Naive thymus-derived CD4-positive, alpha-beta T cell (primary cell): Measurements from ENCODE around the gene RUFY3. TPM values are rescaled to one million over a fixed set of nuclear protein-coding genes. Genes with fewer than 3 reads are reported as not detected.
"Not testable (repeated sequence)": the region's sequence is repeated elsewhere in the genome, so short reads cannot be mapped to it uniquely, and the experiment has no call there.

Source experiments
- ATAC-seq: fragments of 150-1000 bp; cut with Tn5 transposase; 2 replicates; pipeline ENCODE4 v1.10.0; 2021; ENCODE audit warnings: mild to moderate bottlenecking, moderate library complexity
- CTCF ChIA-PET: fragments of 350-600 bp; sonication (Branson Sonifier 250); formaldehyde crosslinking; loops from one replicate; lab custom pipeline; 2021; ENCODE audit warnings: antibody characterized with exemption; lab: Charles Lee
- POLR2A ChIA-PET: fragments of 350-600 bp; sonication (Branson Sonifier 250); formaldehyde crosslinking; loops from one replicate; lab custom pipeline; 2021; ENCODE audit warnings: antibody characterized with exemption, inconsistent platforms; lab: Charles Lee
- DNase-seq, 9 donors: peaks; one replicate each; pipeline versions ENCODE4 v3.0.0 to v3.0.0-alpha.2; 2020 to 2022; ENCODE audit warnings: mixed read lengths in 1 of 9
- H3K27ac ChIP-seq: one replicate; pipeline ENCODE4 v1.7.0; 2013; ENCODE audit warnings: mild to moderate bottlenecking, low read depth, low read length, moderate library complexity
- H3K27me3 ChIP-seq, 2 donors: one replicate each; pipeline ENCODE4 v1.7.0; 2013; ENCODE audit warnings: low read length in 2 of 2, mild to moderate bottlenecking in 2 of 2, moderate library complexity in 2 of 2; ENCODE audit not compliant: control insufficient read depth in 2 of 2, insufficient read depth in 2 of 2
- H3K36me3 ChIP-seq, 3 experiments: 1 replicate in 2 of 3; 2 replicates in 1 of 3; pipeline ENCODE4 v1.7.0; 2013; ENCODE audit warnings: low read length in 3 of 3, mild to moderate bottlenecking in 3 of 3, moderate library complexity in 1 of 3; ENCODE audit not compliant: insufficient read depth in 3 of 3, control insufficient read depth in 2 of 3
- H3K4me1 ChIP-seq, 2 donors: one replicate each; pipeline ENCODE4 v1.7.0; 2013; ENCODE audit warnings: low read length in 2 of 2, mild to moderate bottlenecking in 2 of 2, moderate library complexity in 1 of 2; ENCODE audit not compliant: control insufficient read depth in 2 of 2, insufficient read depth in 2 of 2
- H3K4me3 ChIP-seq: 2 replicates; pipeline ENCODE4 v1.7.0; 2013; ENCODE audit warnings: mild to moderate bottlenecking, low read length
- H3K9me3 ChIP-seq, 3 experiments: 1 replicate in 2 of 3; 2 replicates in 1 of 3; pipeline ENCODE4 v1.7.0; 2013; ENCODE audit warnings: low read length in 3 of 3; ENCODE audit not compliant: control insufficient read depth in 2 of 3
- H3K27ac Mint-ChIP-seq, 9 donors: one replicate each; pipeline ENCODE4 v1.8.0; 2020 to 2022; ENCODE audit warnings: mixed read lengths in 9 of 9, mild to moderate bottlenecking in 8 of 9, moderate library complexity in 5 of 9, inconsistent platforms in 2 of 9
- H3K27me3 Mint-ChIP-seq, 5 donors: one replicate each; pipeline ENCODE4 v1.8.0; 2021 to 2022; ENCODE audit warnings: mixed read lengths in 5 of 5, mild to moderate bottlenecking in 1 of 5
- H3K36me3 Mint-ChIP-seq, 5 donors: one replicate each; pipeline ENCODE4 v1.8.0; 2020 to 2022; ENCODE audit warnings: mixed read lengths in 5 of 5, mild to moderate bottlenecking in 3 of 5, inconsistent platforms in 1 of 5
- H3K4me1 Mint-ChIP-seq, 7 donors: one replicate each; pipeline ENCODE4 v1.8.0; 2020 to 2022; ENCODE audit warnings: mixed read lengths in 7 of 7, mild to moderate bottlenecking in 3 of 7, inconsistent platforms in 1 of 7
- H3K4me3 Mint-ChIP-seq, 10 donors: one replicate each; pipeline ENCODE4 v1.8.0; 2020 to 2022; ENCODE audit warnings: mild to moderate bottlenecking in 10 of 10, mixed read lengths in 10 of 10, moderate library complexity in 6 of 10, inconsistent platforms in 2 of 10
- H3K9me3 Mint-ChIP-seq, 11 donors: one replicate each; pipeline ENCODE4 v1.8.0; 2020 to 2022; ENCODE audit warnings: mixed read lengths in 11 of 11, mild to moderate bottlenecking in 4 of 11, inconsistent platforms in 1 of 11, moderate library complexity in 1 of 11
- intact Hi-C, 2 donors: fragments of 100-400 bp; cut with micrococcal nuclease; formaldehyde crosslinking; loops; one replicate each; pipeline ENCODE4 v1.15.1; 2023
- polyA plus RNA-seq, 2 donors: library from polyadenylated mRNA; unstranded; fragments of 300-500 nt; fragmentation: Illumina TruSeq; gene quantifications; one replicate each; pipeline ENCODE4 v1.2.3, GENCODE V29; 2021
- total RNA-seq, 6 experiments: library from RNA in 5 of 6; stranded (reverse) in 5 of 6; gene quantifications; 1 replicate in 5 of 6; 2 replicates in 1 of 6; pipeline ENCODE4 v1.2.3 and lab custom pipeline; 2021 to 2026

The RUFY3 gene
- total and polyA plus RNA-seq, 7 experiments from 2014 or later = 4.0 to 41.2 (median 38.6) TPM

DNA sequence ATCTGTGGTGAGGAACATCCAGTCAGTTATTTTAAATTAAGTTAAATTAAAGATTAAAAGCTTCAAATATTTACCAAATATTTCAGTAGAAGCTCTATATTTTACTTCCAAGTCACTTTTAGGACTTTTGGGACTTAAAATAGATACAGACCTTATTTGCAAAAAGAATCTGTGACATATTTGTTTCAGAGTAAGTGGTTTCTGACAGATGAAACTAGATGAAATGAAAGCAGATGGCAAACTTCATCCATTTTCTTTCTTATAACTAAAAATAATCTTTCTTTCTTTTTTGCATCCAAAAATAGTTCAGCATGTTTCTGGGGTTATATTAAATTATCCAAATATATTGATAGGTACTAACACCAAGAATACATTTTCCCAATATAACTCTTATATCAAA is 40.1 kb upstream of the RUFY3 start:
- CTCF ChIA-PET = interaction anchor here (0.6 kb wide), 1 partner anchor 49 kb away, joined by 5 read pairs; no protein-coding TSS in a partner anchor
- no peak overlapping the region for H3K4me3 Mint-ChIP-seq

DNA sequence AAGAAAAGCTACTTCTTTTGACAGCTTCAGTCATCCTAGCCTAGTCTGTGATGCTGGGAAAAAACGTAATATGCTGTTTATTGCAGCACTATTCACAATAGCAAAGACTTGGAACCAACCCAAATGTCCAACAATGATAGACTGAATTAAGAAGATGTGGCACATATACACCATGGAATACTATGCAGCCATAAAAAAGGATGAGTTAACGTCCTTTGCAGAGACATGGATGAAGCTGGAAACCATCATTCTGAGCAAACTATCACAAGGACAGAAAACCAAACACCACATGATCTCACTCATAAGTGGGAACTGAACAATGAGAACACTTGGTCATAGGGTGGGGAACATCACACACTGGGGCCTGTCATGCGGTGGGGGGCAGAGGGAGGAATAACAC is 39.6 kb upstream of the RUFY3 start:
- POLR2A ChIA-PET = interaction anchor here (1.5 kb wide), 1 partner anchor 22 kb away, joined by 5 read pairs; no protein-coding TSS in a partner anchor
- H3K27me3 Mint-ChIP-seq, CTCF ChIA-PET: not testable (repeated sequence)

More for the DNA sequence above, 40.1 kb upstream of the RUFY3 start:
- Histone ChIP-seq H3K9me3 (no peaks in the 10 kb centered on the region), H3K4me1 (no peaks in the 10 kb centered on the region), H3K27me3 (no peaks in the 10 kb centered on the region), H3K36me3 (no peaks in the 10 kb centered on the region), H3K27ac (no peak overlapping the region), H3K4me3 (no peak overlapping the region)
- H3K36me3 Mint-ChIP-seq = peaks cover 0 to 3% (median 0%) of the 10 kb centered on the region in 5 donors
- no peak for ATAC-seq
- POLR2A ChIA-PET = interaction anchor here (0.9 to 1.5 kb wide), 2 partner anchors 11 to 22 kb away, joined by 3 to 5 read pairs; no protein-coding TSS in a partner anchor
- no peak for DNase-seq
- H3K27ac Mint-ChIP-seq = no peak overlapping the region
- H3K4me1 Mint-ChIP-seq = peaks cover 1 to 19% (median 9%) of the 10 kb centered on the region in 7 donors
- peaks cover 0 to 3% (median 0%) of the 10 kb centered on the region in 11 donors for H3K9me3 Mint-ChIP-seq
- intact Hi-C loops = no loop called here
- no peaks in the 10 kb centered on the region for H3K27me3 Mint-ChIP-seq

DNA sequence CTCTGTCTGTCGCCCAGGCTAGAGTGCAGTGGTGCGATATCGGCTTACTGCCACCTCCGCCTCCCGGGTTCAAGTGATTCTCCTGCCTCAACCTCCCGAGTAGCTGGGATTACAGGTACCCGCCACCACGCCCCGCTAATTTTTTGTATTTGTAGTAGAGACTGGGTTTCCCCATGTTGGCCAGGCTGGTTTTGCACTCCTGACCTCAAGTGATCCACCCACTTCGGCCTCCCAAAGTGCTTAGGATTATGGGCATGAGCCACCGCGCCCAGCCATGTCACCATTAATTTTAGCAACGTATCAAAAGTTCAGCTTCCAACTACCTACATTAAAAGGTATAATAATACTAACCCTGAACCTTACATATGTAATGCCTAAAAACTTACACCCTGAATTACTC is 34.4 kb upstream of the RUFY3 start:
- H3K27me3 ChIP-seq = no peaks in the 10 kb centered on the region
- peak overlapping the region; percentile 69 for H3K4me3 ChIP-seq
- H3K9me3 Mint-ChIP-seq = peaks cover 0 to 30% (median 5%) of the 10 kb centered on the region in 11 donors
- intact Hi-C loops = loop anchor here in 1 of 2 donors (5.0 kb wide), 1 partner anchor 925 kb away; the partner anchor contains the start of gene SULT1B1
- no peaks in the 10 kb centered on the region for H3K9me3 ChIP-seq
- CTCF ChIA-PET = interaction anchor here (1.4 to 3.6 kb wide), 3 partner anchors 17 to 48 kb away, joined by 3 to 29 read pairs (median 4); no protein-coding TSS in a partner anchor
- H3K27ac Mint-ChIP-seq = peak overlapping the region; percentile 93 to 100 (median 99)
- H3K36me3 ChIP-seq = peaks cover 0 to 4% (median 0%) of the 10 kb centered on the region in 3 experiments
- no peaks in the 10 kb centered on the region for H3K27me3 Mint-ChIP-seq
- DNase-seq (peak in 2 of 9 donors; percentile 9 to 15), ATAC-seq (no peak)
- H3K4me1 ChIP-seq = peaks cover 7 to 13% of the 10 kb centered on the region in 2 donors
- H3K4me1 Mint-ChIP-seq = peaks cover 12 to 48% (median 46%) of the 10 kb centered on the region in 7 donors
- peak overlapping the region; percentile 94 for H3K27ac ChIP-seq
- POLR2A ChIA-PET = interaction anchor here (0.8 to 5.3 kb wide), 10 partner anchors 10 to 306 kb away, joined by 3 to 174 read pairs (median 8); partner anchors contain the start of genes DCK, GRSF1 and RUFY3
- peaks cover 4 to 29% (median 21%) of the 10 kb centered on the region in 5 donors for H3K36me3 Mint-ChIP-seq
- H3K4me3 Mint-ChIP-seq = peak overlapping the region; percentile 93 to 99 (median 98)

More for the DNA sequence above, 39.6 kb upstream of the RUFY3 start:
- H3K27me3 ChIP-seq, H3K4me3 Mint-ChIP-seq, H3K27ac ChIP-seq, H3K4me3 ChIP-seq, H3K36me3 Mint-ChIP-seq, DNase-seq, H3K9me3 ChIP-seq, H3K4me1 ChIP-seq, intact Hi-C loops, H3K36me3 ChIP-seq, H3K9me3 Mint-ChIP-seq, H3K27ac Mint-ChIP-seq, ATAC-seq: not testable (repeated sequence)
- peaks cover 1 to 16% (median 7%) of the 10 kb centered on the region in 7 donors for H3K4me1 Mint-ChIP-seq

DNA sequence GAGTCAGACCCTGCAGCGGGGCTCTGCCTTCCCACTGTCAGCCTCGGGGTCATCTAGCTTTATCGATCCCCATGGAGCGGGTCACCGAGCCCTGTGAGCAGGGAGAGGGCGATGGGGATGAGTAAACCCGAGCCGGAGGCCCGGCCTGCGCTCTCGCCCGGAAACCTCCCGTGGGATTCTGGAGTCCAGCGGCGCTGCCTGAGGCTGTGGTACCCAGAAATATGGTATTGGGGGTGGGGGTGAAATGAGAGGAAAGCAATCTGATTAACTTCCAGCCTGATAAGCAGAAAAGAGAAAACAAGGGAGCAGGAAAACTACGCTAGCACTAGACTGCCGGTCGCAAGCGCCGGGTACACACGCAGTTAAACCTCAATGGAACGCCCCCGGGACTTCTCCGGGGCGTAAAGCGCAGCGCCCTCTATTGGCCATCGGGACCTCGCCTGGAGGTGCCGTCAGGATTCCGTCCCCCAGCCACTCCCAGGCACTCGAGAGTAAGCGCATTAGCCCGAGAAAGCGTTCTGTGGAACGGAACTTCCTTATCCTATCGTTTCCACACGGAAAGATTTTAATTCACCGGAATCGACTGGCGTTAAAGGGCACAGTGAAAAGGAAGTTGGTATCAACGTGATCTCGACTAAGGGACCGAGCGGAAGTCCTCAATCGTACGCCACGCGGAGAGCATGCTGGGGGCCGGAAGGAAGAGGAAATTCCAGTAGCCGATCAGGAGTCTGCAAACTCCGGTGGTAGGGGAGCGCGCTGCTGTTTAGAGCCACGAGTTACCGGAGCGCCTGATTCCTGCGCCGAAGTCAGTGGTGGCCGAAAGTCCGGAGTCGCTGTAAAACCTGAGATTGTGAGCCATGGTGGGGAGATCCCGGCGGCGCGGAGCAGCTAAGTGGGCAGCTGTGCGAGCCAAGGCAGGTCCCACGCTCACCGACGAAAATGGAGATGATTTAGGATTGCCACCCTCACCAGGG is 33.7 kb upstream of the RUFY3 start, which contains the start of gene UTP3:
UTP3 (plus strand) TSS at position 712 of the 974 bp plus-strand sequence; CDS start at position 858, 146 bp downstream.
- peak within 1 kb of the TSS; percentile 69 for H3K4me3 ChIP-seq
- no peaks in the 10 kb centered on the region for H3K27me3 ChIP-seq
- H3K9me3 ChIP-seq = no peaks in the 10 kb centered on the region
- no peaks in the 10 kb centered on the region for H3K27me3 Mint-ChIP-seq
- H3K4me1 ChIP-seq = peaks cover 7 to 13% of the 10 kb centered on the region in 2 donors
- DNase-seq (peak; percentile 85 to 95 (median 92)), ATAC-seq (peak; percentile 95)
- H3K36me3 Mint-ChIP-seq = peaks cover 4 to 29% (median 21%) of the 10 kb centered on the region in 5 donors
- H3K9me3 Mint-ChIP-seq = peaks cover 0 to 30% (median 5%) of the 10 kb centered on the region in 11 donors
- intact Hi-C loops = loop anchor here (1.0 to 5.0 kb wide), 11 partner anchors 16 to 926 kb away; partner anchors contain the start of genes DCK (in 2 of the 2), GRSF1 (in 2 of the 2), MOB1B (in 2 of the 2) and SULT1B1 (in 1 of the 2)
- CTCF ChIA-PET = interaction anchor here (0.8 to 3.6 kb wide), 7 partner anchors 14 to 49 kb away, joined by 3 to 29 read pairs (median 4); no protein-coding TSS in a partner anchor
- H3K4me3 Mint-ChIP-seq = peak within 1 kb of the TSS; percentile 93 to 99 (median 98)
- POLR2A ChIA-PET = interaction anchor here (0.6 to 5.3 kb wide), 16 partner anchors 11 to 928 kb away, joined by 3 to 174 read pairs (median 5); partner anchors contain the start of genes DCK, GRSF1, MOB1B and RUFY3
- peak within 1 kb of the TSS; percentile 93 to 100 (median 99) for H3K27ac Mint-ChIP-seq
- peak within 1 kb of the TSS; percentile 94 for H3K27ac ChIP-seq
- H3K36me3 ChIP-seq = peaks cover 0 to 4% (median 0%) of the 10 kb centered on the region in 3 experiments
- peaks cover 12 to 48% (median 46%) of the 10 kb centered on the region in 7 donors for H3K4me1 Mint-ChIP-seq

DNA sequence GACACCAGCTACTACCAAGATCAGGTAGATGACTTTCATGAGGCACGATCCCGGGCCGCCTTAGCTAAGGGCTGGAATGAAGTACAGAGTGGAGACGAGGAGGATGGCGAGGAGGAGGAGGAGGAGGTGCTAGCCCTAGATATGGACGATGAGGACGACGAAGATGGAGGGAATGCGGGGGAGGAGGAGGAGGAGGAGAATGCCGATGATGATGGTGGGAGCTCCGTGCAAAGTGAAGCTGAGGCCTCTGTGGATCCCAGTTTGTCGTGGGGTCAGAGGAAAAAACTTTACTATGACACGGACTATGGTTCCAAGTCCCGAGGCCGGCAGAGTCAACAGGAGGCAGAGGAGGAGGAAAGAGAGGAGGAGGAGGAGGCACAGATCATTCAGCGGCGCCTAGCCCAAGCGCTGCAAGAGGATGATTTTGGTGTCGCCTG is 33.0 kb upstream of the RUFY3 start:
- Mint-ChIP-seq H3K9me3 (peaks cover 0 to 30% (median 5%) of the 10 kb centered on the region in 11 donors), H3K4me3 (peak overlapping the region; percentile 93 to 99 (median 98)), H3K36me3 (peaks cover 4 to 29% (median 21%) of the 10 kb centered on the region in 5 donors), H3K27ac (peak overlapping the region; percentile 93 to 100 (median 99)), H3K27me3 (no peaks in the 10 kb centered on the region), H3K4me1 (peaks cover 12 to 48% (median 46%) of the 10 kb centered on the region in 7 donors)
- ATAC-seq = peak; percentile 2
- POLR2A ChIA-PET = interaction anchor here (0.6 to 5.3 kb wide), 14 partner anchors 11 to 928 kb away, joined by 3 to 174 read pairs (median 5); partner anchors contain the start of genes GRSF1, MOB1B, RUFY3 and SULT1B1
- Histone ChIP-seq H3K27me3 (no peaks in the 10 kb centered on the region), H3K36me3 (peaks cover 0 to 4% (median 0%) of the 10 kb centered on the region in 3 experiments), H3K27ac (peak overlapping the region; percentile 94), H3K4me3 (peak overlapping the region; percentile 69), H3K9me3 (no peaks in the 10 kb centered on the region), H3K4me1 (peaks cover 7 to 13% of the 10 kb centered on the region in 2 donors)
- intact Hi-C loops = loop anchor here (1.0 to 5.0 kb wide), 11 partner anchors 15 to 927 kb away; partner anchors contain the start of genes DCK (in 2 of the 2), GRSF1 (in 2 of the 2), MOB1B (in 2 of the 2) and SULT1B1 (in 1 of the 2)
- peak in 2 of 9 donors; percentile 11 to 12 for DNase-seq
- CTCF ChIA-PET = interaction anchor here (0.8 to 3.6 kb wide), 6 partner anchors 13 to 213 kb away, joined by 3 to 29 read pairs (median 4); partner anchors contain the start of gene MOB1B
